T47D (cell line): Measurements from ENCODE around the gene TSHZ2.

ENCODE experiments used
- DNase-seq, 2 experiments: peaks; one replicate each; pipeline versions ENCODE4 v3.0.0 to v3.0.0-alpha.2; 2011 to 2012; ENCODE audit warnings: low read depth in 1 of 2, low spot score in 1 of 2
- JUND ChIP-seq: IDR thresholded peaks from 2 replicates; pipeline ENCODE4 v1.6.1; 2012; ENCODE audit warnings: low read depth
- in situ Hi-C: cut with HindIII; loops from 2 replicates; pipeline ENCODE4 v1.10.0; 2016; ENCODE audit warnings: low sequenced_read_pairs, low pct_unique_long_range_greater_than_20kb

The TSHZ2 gene

GRCh38 chr20:53244711-53245110 lies 272.6 kb downstream of the TSHZ2 start:
- in situ Hi-C loops, result no loop called here
- TF ChIP-seq JUND, result no peak
- DNase-seq, result no peak

- in situ Hi-C loops, result no loop called here
- TF ChIP-seq JUND, result no peak
- no peak for DNase-seq
Observed at GRCh38 chr20:53245574-53245973, 273.4 kb downstream of the TSHZ2 start.

- DNase-seq, result no peak
- in situ Hi-C loops, result no loop called here
- TF ChIP-seq JUND, result no peak
Observed at GRCh38 chr20:53247468-53248103, 275.4 kb downstream of the TSHZ2 start.

GRCh38 chr20:53250456-53250855 lies 278.3 kb downstream of the TSHZ2 start:
- no peak for DNase-seq
- in situ Hi-C loops, result no loop called here
- no peak for TF ChIP-seq JUND

GRCh38 chr20:53252002-53252401 lies 279.8 kb downstream of the TSHZ2 start:
- DNase-seq, result no peak
- TF ChIP-seq JUND, result no peak
- in situ Hi-C loops, result no loop called here

GRCh38 chr20:53253668-53254067 lies 281.5 kb downstream of the TSHZ2 start:
- no peak for DNase-seq
- TF ChIP-seq JUND, result no peak
- in situ Hi-C loops, result no loop called here

GRCh38 chr20:53255102-53255710 lies 283.0 kb downstream of the TSHZ2 start:
- in situ Hi-C loops, result no loop called here
- DNase-seq, result no peak
- TF ChIP-seq JUND, result no peak

GRCh38 chr20:53258741-53259140 lies 286.6 kb downstream of the TSHZ2 start:
- DNase-seq, result peak; percentile 62 to 91
- in situ Hi-C loops, result no loop called here
- no peak for TF ChIP-seq JUND

- DNase-seq, result no peak
- TF ChIP-seq JUND, result no peak
- in situ Hi-C loops, result no loop called here
Observed at GRCh38 chr20:53260168-53260567, 288.0 kb downstream of the TSHZ2 start.

GRCh38 chr20:53260591-53260990 lies 288.4 kb downstream of the TSHZ2 start:
- in situ Hi-C loops, result no loop called here
- TF ChIP-seq JUND, result no peak
- DNase-seq, result no peak

GRCh38 chr20:53262365-53262764 lies 290.2 kb downstream of the TSHZ2 start:
- DNase-seq, result no peak
- in situ Hi-C loops, result no loop called here
- TF ChIP-seq JUND, result no peak

GRCh38 chr20:53263554-53264438 lies 291.6 kb downstream of the TSHZ2 start:
- no peak for DNase-seq
- TF ChIP-seq JUND, result no peak
- in situ Hi-C loops, result no loop called here

- no peak for DNase-seq
- in situ Hi-C loops, result no loop called here
Observed at GRCh38 chr20:53264604-53265003, 292.4 kb downstream of the TSHZ2 start.

More at GRCh38 chr20:53264604-53265003, 292.4 kb downstream of the TSHZ2 start:
- TF ChIP-seq JUND, result no peak
